GM12878 (cell line): ENCODE measurements around the gene GPR155. TPM values are rescaled to one million over a fixed set of nuclear protein-coding genes. Genes with fewer than 3 reads are reported as not detected.

Experiments
- ATAC-seq: fragments of 200-7000 bp; cut with Tn5 transposase; 3 replicates; pipeline ENCODE4 v1.9.1; 2020; ENCODE audit warnings: mild to moderate bottlenecking, moderate library complexity
- BruUV-seq: library from RNA; stranded (reverse); fragments of 400-500 nt; replicated peaks from 2 replicates; lab custom pipeline; 2021; lab: Mats Ljungman, UMichigan
- CTCF ChIA-PET: fragments of 300-600 bp; sonication (Branson Sonifier 250); formaldehyde crosslinking; extraction: SDS; loops from one replicate; lab custom pipeline; 2021; ENCODE audit warnings: inconsistent platforms; lab: Yijun Ruan, JAX
- POLR2A ChIA-PET: fragments of 350-600 bp; formaldehyde crosslinking; extraction: SDS; loops from one replicate; lab custom pipeline; 2021; ENCODE audit warnings: inconsistent platforms; lab: Charles Lee
- RAD21 ChIA-PET: fragments of 300-600 bp; sonication (Branson Sonifier 250); formaldehyde crosslinking; loops from one replicate; lab custom pipeline; 2023; ENCODE audit warnings: antibody characterized with exemption; ENCODE audit not compliant: unreplicated experiment; lab: Charles Lee
- SMC1A ChIA-PET: fragments of 300-600 bp; sonication (Branson Sonifier 250); formaldehyde crosslinking; loops from one replicate; lab custom pipeline; 2023; ENCODE audit not compliant: unreplicated experiment, uncharacterized antibody; lab: Charles Lee
- DNase-seq: peaks from one replicate; pipeline ENCODE4 v3.0.0-alpha.2; 2011; ENCODE audit warnings: low read depth, low spot score
- FAIRE-seq: peaks from 3 replicates; lab custom pipeline; 2011; peaks lifted over from hg19 to GRCh38; lab: Jason Lieb, UNC
- H2AFZ ChIP-seq: 2 replicates; pipeline ENCODE4 v1.6.0; 2011; ENCODE audit warnings: low read depth, low read length, control low read depth; ENCODE audit not compliant: control insufficient read depth
- H3K27ac ChIP-seq: 2 replicates; pipeline ENCODE4 v1.5.1; 2011; ENCODE audit warnings: control low read depth; ENCODE audit not compliant: control insufficient read depth, insufficient read depth
- H3K27me3 ChIP-seq, 2 experiments: replicated peaks in 1 of 2; 2 replicates each; pipeline versions ENCODE4 v1.6.0 to v1.6.1; 2011; ENCODE audit warnings: low read length in 1 of 2; ENCODE audit not compliant: control insufficient read depth in 2 of 2, insufficient read depth in 2 of 2
- H3K36me3 ChIP-seq, 2 experiments: 2 replicates each; pipeline ENCODE4 v1.5.1; 2011; ENCODE audit warnings: low read length in 1 of 2; ENCODE audit not compliant: control insufficient read depth in 2 of 2, insufficient read depth in 2 of 2
- H3K4me1 ChIP-seq: 2 replicates; pipeline ENCODE4 v1.6.1; 2011; ENCODE audit warnings: mild to moderate bottlenecking, low read length, moderate library complexity, mixed read lengths; ENCODE audit not compliant: control insufficient read depth, insufficient read depth
- H3K4me2 ChIP-seq: 2 replicates; pipeline ENCODE4 v1.6.0; 2011; ENCODE audit warnings: control low read depth; ENCODE audit not compliant: control insufficient read depth, insufficient read depth
- H3K4me3 ChIP-seq: fragments of 200-600 bp; sonication (generic); 2 replicates; pipeline ENCODE4 v1.5.1; 2016
- H3K79me2 ChIP-seq: 2 replicates; pipeline ENCODE4 v1.6.0; 2011; ENCODE audit warnings: low read length; ENCODE audit not compliant: control insufficient read depth, insufficient read depth
- H3K9ac ChIP-seq: 2 replicates; pipeline ENCODE4 v1.8.0; 2011; ENCODE audit warnings: low read length, control low read depth, mixed read lengths; ENCODE audit not compliant: control insufficient read depth, insufficient read depth
- H3K9me3 ChIP-seq: replicated peaks from 3 replicates; pipeline ENCODE4 v1.5.1; 2011; ENCODE audit warnings: mild to moderate bottlenecking, low read length; ENCODE audit not compliant: control insufficient read depth, insufficient read depth
- H4K20me1 ChIP-seq: 2 replicates; pipeline ENCODE4 v1.6.0; 2011; ENCODE audit not compliant: control insufficient read depth, insufficient read depth
- E4F1 ChIP-seq: fragments of 450-650 bp; IDR thresholded peaks from 2 replicates; pipeline ENCODE4 v1.6.1; 2018; ENCODE audit warnings: borderline replicate concordance, mild to moderate bottlenecking; ENCODE audit not compliant: partially characterized antibody
- ETV6 ChIP-seq, 2 experiments: fragments of 450-650 bp in 1 of 2; IDR thresholded peaks in 1 of 2; conservative IDR thresholded peaks in 1 of 2; 2 replicates each; pipeline ENCODE4 v1.6.1; 2014; ENCODE audit warnings: antibody characterized with exemption in 1 of 2, borderline replicate concordance in 1 of 2, low read depth in 1 of 2, mild to moderate bottlenecking in 1 of 2, moderate library complexity in 1 of 2
- NR2F1 ChIP-seq: fragments of 450-650 bp; conservative IDR thresholded peaks from 2 replicates; pipeline ENCODE4 v1.6.1; 2017; ENCODE audit warnings: mild to moderate bottlenecking
- POLR2A ChIP-seq: IDR thresholded peaks from 2 replicates; pipeline ENCODE4 v1.6.1; 2011; ENCODE audit warnings: low read depth, mild to moderate bottlenecking, low read length
- ZBTB40 ChIP-seq: fragments of 450-650 bp; IDR thresholded peaks from 2 replicates; pipeline ENCODE4 v1.6.1; 2016; ENCODE audit warnings: mild to moderate bottlenecking, moderate library complexity, borderline replicate concordance
- in situ Hi-C: fragments of 300-500 bp; cut with MboI; formaldehyde crosslinking; loops from 9 replicates; pipeline ENCODE4 v1.14.3; 2018; ENCODE audit warnings: mixed read lengths
- intact Hi-C: fragments of 100-400 bp; cut with micrococcal nuclease; formaldehyde crosslinking; loops from one replicate; pipeline ENCODE4 v1.14.2; 2022; ENCODE audit not compliant: unreplicated experiment
- polyA plus RNA-seq, 11 experiments: library from polyadenylated mRNA; depleted of rRNA in 4 of 11; unstranded in 6 of 11; stranded (reverse) in 5 of 11; fragments of >200 nt; fragmentation: Nextera tagmentation in 4 of 11; fragmentation: Illumina TruSeq in 1 of 11; extraction: Ambion mirVana in 4 of 11; extraction: Trizol in 1 of 11; gene quantifications; 1 replicate in 1 of 11; 2 replicates in 10 of 11; pipeline versions ENCODE4 v1.2.1 to v1.2.3, GENCODE V29; 2011 to 2016; ENCODE audit warnings: inconsistent platforms in 2 of 11, missing spikeins in 2 of 11, low read depth in 1 of 11
- total RNA-seq, 4 experiments: library from RNA; depleted of rRNA in 3 of 4; stranded (reverse); fragments of >200 nt in 3 of 4; fragmentation: Illumina TruSeq in 1 of 4; extraction: Trizol in 1 of 4; gene quantifications; 2 replicates each; pipeline versions ENCODE4 v1.2.1 to v1.2.3, GENCODE V29; 2013 to 2021

The GPR155 gene
- total and polyA plus RNA-seq, 10 of the 15 experiments (the other 5 are each of a cell fraction or from before 2014, with no cell fraction given), result 0.53 to 3.0 (median 1.5) TPM

GRCh38 chr2:174403628-174404027 is 83.2 kb downstream of the GPR155 start:
- Histone ChIP-seq H3K27me3 (no peaks in the 10 kb centered on the region), H3K9ac (no peak overlapping the region), H3K9me3 (no peaks in the 10 kb centered on the region), H3K36me3 (no peaks in the 10 kb centered on the region; a peak in 1 of 4 replicates), H3K4me2 (no peak overlapping the region), H3K27ac (no peak overlapping the region), H3K4me3 (no peak overlapping the region), H3K4me1 (no peaks in the 10 kb centered on the region), H3K79me2 (no peaks in the 10 kb centered on the region), H2AFZ (no peak overlapping the region), H4K20me1 (no peaks in the 10 kb centered on the region)
- RAD21 ChIA-PET, result no interaction called here
- in situ Hi-C loops (no loop called here), intact Hi-C loops (no loop called here)
- CTCF ChIA-PET, result interaction anchor here (0.7 to 1.2 kb wide), 2 partner anchors 85 to 278 kb away, joined by 3 read pairs; no protein-coding TSS in a partner anchor
- TF ChIP-seq ZBTB40, result no peak
- no peak for TF ChIP-seq E4F1
- TF ChIP-seq ETV6 (conservative IDR thresholded peaks at IDR 0.05 in 1 of 2, IDR thresholded peaks at IDR 0.05 in 1 of 2; ENCODE audit: borderline replicate concordance in 1 of 2, low read depth in 1 of 2), result no peak
- TF ChIP-seq POLR2A, result no peak
- no peak for TF ChIP-seq NR2F1
- SMC1A ChIA-PET, result interaction anchor here (0.6 kb wide), 1 partner anchor 1599 kb away, joined by 5 read pairs; no protein-coding TSS in a partner anchor
- BruUV-seq, result no TSS peak
- no peak for DNase-seq
- FAIRE-seq, result no peak
- no peak for ATAC-seq
- POLR2A ChIA-PET, result no interaction called here
